ENCODE results near the gene PLEKHN1.
"Not testable (repeated sequence)": the region's sequence is repeated elsewhere in the genome, so short reads cannot be mapped to it uniquely, and the experiment has no call there.

The PLEKHN1 gene

DNA sequence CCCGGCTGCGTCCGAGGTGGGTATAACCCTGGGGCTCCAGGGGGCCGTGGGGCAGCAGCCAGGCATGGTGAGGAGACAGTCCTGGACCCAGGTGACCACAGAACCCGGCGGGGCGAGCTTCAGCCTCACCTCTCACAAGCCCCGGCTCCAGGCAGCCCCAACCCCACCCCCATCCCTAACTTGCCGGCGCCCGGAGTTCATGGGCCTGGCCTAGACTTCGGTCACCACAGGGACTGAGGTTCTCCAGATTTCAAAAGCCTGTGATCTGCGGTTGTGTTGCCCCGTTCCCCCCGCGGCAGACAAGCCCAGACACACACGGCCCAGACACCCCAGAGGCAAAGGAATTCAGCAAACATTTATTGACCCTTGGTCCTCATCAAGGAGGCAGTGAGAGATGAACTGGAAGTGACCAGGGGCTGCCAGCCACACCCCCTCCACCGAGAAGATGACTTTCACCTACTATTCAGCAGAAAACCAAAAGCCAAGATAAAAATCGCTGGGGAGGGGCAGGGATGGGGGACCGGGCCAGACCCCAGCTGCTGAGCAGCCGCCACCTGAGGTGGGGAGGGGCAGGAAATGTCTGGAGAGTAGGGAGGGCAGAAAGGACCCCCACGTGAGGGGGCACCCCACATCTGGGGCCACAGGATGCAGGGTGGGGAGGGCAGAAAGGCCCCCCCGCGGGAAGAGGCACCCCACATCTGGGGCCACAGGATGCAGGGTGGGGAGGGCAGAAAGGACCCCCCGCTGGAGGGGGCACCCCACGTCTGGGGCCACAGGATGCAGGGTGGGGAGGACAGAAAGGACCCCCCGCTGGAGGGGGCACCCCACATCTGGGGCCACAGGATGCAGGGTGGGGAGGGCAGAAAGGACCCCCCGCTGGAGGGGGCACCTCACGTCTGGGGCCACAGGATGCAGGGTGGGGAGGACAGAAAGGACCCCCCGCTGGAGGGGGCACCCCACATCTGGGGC, 29.7 kb downstream of the PLEKHN1 start:
- no peak for DNase-seq (ENCODE audit: low read depth in 2 of 2)

DNA sequence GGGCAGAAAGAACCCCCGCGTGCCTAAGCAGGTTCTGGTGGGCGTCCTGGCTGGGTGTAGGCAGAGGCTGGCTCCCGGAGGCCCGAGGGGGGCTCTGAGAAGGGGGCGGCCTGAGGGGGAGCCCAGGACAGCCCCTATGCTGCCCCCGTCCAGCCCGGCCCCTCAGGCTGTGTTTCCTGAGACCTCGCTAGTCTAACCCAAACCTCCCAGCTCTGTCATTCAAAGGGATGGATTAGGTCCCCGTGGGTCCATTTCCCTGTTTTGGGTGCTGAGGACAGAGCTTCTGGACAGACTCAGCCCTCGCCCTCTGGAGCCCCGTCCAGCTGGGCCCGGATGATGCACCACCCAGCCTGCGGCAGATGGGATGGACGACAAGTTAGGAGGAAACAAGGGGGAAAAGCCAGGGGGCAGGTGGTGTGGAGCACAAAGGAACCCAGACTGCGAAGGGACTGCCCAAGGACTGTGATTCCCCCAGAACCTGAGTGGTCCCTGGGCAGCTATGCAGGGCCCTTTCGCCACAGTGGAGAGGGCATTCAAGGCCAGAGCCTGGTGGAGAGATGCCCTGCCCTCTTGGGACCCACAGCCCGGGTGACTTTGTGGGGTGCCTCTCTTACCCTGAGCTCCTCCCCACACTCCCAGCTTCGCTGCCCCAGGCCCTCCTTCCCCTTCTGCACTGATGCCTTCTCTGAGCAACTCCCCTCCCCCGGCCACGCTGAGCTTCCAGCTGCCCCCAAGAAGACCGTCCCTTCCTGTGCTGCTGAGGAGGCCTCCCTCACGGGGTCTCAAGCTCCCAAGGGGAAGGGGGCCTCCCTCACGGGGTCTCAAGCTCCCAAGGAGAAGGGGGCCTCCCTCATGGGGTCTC, 30.8 kb downstream of the PLEKHN1 start:
- DNase-seq (ENCODE audit: low read depth in 2 of 2) = no peak

DNA sequence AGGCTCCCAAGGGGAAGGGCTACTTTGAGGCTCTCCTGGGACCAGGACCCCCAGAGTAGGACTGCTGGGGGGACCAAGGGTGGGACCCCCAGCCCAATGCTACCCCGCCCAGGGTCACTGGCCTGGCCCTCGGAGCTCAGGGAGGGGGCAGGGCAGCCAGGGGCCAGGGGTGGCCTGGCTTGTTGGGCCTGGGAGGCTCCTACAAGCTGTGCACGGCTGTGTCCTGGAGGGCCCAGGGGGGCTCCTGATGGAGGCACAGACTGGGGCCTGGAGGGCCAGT, 31.4 kb downstream of the PLEKHN1 start:
- DNase-seq (ENCODE audit: low read depth in 2 of 2) = no peak

DNA sequence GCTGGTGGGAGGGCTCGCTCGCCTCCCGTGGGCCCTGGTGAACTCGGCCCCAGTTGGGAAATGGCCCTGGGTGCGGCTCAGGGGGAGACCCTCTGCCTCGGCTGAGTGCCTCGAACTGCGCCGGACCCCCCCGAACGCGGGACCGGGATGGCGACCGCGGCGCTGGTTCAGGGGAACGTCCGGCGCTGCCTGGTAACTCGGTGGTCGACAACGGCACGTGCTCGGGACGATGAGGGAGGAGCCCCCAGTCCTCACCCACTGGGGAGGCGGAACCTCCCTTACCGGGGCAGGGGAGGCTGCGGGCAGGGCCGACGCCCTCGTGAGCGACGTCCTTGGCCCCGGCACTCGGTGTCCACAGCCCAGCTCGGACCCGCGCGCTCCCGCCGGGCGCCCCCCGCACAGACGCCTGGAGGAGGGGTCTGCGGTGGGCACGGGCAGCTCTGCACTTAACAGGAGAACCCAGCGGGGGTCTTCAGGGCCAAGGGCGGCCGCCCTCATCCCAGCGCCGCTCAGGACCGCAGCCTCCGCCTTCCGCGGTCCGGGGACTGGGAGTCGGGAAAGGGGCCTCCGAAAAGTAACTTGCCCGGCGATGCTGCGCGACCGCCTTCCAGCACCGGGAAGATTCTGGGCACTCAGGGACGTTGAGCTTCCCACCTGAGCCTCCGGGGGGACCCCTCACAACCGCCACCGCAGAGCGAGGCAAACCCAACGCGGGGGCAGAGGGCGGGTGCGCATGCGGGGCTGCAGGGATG, 31.9 kb downstream of the PLEKHN1 start:
- no peak for DNase-seq (ENCODE audit: low read depth in 2 of 2)

DNA sequence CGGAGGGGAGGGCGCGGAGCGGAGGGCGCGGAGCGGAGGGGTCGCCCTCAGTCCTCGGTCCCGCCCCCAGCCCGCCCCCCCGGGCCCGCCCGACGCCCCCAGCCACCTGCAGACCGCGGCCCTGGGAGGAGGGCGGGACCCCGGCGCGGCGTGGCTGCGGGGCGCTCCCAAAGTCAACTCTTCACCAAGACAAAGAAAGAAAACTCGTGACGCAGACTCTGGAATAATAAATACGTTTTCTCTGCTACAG, 32.4 kb downstream of the PLEKHN1 start:
- no peak for DNase-seq (ENCODE audit: low read depth in 2 of 2)

DNA sequence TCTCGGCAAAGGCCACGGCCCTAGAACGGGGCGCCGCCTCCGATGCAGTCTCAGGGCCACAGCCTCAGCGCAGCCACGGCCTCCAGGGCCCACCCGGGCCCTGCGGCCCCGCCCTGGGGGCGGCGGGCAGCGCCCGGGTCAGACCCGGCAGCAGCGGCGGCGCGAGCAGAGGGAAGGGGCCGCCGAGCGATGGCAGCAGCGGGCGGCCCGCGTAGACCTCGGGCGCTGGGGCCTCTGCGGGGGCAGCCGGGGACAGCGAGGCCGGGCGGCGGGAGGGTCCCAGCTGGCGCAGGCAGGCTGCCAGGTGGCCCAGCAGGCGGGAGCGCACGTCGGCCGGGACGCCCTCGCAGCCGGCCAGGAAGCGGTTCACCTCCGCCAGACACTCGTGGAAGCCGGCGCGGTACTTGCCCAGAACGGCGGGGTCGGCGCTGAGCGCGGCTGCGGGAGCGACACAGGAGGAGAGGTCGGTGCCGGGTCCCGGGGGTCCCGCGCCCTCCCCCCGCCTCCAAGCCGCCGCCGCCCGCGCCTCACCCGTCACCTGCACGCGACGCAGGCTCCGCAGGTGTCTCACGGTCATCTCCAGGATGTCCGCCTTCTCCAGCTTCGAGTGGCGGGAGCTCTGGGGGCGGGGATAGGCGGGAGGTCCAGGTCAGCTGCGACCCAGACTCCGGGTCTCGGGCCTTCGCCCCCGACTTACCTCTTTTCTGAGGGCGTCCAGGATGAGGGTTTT, 32.9 kb downstream of the PLEKHN1 start:
- no peak for DNase-seq (ENCODE audit: low read depth in 2 of 2)

DNA sequence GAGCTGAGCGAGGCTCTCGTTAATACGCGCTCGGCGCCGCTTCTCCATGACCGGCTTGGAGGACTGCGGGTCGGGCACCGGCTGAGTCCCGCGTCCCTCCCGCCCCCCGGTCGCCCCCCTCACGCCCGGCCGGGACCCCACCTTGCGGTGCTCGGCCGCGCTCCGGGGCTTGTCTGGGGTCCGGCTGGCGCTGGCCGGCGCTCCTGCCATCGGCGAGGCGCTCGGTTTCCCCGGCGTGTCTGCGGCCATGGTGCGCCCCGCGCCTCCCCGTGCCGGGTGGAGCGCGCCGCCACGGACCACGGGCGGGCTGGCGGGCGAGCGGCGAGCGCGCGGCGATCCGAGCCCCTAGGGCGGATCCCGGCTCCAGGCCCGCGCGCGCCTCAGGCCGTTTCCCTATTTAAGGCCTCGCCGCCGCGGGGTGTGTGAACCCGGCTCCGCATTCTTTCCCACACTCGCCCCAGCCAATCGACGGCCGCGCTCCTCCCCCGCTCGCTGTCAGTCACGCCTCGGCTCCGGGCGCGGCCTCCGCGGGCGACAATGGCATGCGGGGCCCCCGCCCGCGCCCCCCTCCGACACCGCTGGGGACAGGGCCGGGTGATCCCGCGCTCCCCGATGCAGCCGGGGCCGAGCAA, 33.6 kb downstream of the PLEKHN1 start, which contains the start of gene HES4:
Gene HES4 (minus strand): TSS at position 373 of the 632 bp plus-strand sequence. CDS start 124 bp downstream, at position 249.
- DNase-seq (ENCODE audit: low read depth in 2 of 2) = no peak

DNA sequence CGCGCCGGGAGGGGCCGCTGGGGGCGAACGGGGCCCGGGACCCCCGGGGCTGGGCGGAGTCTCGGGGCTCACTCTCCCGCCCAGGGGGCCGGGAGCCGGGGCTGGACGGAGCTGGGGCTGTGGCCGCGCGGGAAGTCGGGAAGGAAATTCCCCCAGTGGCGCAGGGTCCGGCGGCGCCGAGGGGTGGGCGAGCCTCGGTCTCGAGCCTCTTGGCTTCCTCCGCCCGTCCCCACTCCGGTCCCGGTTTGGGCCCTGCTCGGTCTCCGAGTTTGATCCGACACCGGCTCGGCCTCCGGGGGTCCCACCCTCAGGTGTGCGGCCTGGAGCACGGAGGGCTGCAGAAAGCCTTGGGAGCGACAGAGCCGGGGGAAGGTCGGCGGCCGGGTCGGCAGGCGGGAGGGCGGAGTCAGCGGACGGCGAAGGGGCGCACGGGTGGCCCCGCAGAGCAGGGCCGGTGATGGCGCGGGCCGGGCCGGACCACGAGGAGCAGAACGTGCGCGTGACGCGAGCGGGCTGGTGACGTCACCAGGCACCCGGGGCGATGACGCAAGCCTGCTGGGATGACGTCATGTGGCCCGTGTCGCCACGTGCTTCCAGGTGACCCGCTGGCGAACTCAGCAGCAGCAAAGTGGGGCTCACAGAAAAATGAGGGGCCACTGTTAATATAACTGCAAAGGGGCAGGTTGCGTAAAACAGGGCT, 34.2 kb downstream of the PLEKHN1 start:
- DNase-seq (ENCODE audit: low read depth in 2 of 2) = peak in 1 of 2 donors; percentile 48

DNA sequence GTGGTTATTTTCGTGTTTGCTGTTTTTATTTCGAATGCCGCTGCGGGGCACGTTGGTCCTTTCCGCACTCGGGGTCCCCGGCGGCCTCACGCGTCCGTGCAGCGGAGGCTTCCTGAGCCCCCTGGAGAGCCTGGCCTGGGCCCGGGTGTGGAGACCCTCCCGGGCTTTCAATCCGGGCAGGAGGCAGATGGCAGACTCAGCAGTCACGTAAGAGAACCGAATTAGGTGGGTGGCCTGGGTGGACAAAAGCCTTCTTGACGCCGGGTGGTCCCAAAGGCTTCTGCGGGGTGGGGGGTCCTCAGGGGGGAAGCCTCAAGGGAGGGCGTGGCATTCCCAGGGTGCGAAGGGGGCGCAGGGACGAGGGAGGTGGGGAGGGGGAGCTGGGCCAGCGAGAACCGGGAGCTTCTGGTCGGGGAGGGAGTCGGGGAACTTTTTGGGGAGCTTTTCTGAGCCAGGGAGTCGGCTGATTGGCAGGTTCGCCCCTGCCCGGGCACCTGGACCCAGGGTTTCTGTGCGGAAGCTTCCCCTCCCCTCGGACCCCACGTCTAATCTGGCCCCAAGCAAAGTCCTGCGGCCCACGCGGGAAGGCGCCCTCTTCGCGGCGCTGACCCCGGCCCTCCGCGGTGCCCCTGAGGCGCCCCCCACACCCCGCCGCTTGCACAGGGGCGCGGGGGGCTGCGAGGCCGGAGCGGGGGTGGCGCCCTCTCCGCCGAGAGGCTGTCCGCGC, 34.9 kb downstream of the PLEKHN1 start:
- DNase-seq (ENCODE audit: low read depth in 2 of 2) = no peak

DNA sequence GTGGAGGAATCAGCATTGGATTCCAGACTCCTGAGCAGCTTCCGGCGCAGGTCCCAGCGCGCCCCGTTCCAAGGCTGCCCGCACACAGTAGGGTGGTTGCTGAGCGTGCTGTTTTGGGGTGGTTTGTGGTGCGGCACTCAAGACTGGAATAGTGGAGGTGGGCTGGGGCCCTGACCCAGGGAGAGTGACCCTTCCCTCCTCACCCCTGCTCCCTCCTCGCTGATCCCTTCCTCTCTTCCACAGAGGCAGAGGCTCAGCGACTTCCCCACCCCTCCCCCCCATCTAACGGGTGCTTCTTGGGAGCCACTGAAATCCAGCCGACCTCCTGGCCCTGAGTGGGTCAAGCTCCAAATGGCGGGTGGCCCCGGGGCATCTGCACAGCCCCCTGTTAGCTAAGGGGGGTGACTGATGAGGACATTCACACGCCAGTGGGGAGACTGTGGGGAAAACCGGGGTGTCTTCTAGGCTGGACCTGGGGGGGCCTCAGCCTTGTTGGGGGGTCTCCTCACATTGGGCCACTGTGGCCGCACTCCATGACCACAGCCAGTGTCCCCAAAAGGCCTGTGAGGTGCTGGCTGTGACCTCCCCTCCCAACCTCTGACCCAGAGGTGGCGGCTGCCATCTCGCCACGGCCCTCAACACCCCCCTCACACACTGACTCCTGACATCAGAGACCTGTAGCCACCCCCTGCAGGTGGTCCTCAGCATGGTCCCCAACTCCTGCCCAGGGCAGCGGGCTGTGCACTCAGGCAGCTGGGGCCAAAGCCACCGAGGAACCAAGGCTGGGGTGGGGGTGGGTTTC, 37.5 kb downstream of the PLEKHN1 start:
- DNase-seq (ENCODE audit: low read depth in 2 of 2) = no peak

DNA sequence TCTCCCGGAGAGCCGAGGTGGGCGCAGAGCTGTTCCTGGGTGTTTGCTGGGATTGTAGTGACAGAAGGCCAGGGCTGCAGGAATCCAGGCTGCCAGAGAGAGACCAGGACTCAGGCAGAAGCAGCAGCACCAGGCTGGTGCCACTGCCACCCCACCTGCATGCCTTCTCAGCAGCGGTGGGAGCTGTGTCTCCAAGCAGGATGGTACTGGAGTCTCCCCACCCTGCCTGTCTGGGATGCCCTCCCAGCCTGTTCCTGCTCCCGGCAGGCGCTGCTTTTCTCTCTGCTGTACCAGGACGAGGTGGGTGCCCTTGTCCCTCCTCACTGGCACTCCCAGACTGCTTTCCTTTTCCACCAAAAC, 38.1 kb downstream of the PLEKHN1 start:
- DNase-seq (ENCODE audit: low read depth in 2 of 2) = no peak

DNA sequence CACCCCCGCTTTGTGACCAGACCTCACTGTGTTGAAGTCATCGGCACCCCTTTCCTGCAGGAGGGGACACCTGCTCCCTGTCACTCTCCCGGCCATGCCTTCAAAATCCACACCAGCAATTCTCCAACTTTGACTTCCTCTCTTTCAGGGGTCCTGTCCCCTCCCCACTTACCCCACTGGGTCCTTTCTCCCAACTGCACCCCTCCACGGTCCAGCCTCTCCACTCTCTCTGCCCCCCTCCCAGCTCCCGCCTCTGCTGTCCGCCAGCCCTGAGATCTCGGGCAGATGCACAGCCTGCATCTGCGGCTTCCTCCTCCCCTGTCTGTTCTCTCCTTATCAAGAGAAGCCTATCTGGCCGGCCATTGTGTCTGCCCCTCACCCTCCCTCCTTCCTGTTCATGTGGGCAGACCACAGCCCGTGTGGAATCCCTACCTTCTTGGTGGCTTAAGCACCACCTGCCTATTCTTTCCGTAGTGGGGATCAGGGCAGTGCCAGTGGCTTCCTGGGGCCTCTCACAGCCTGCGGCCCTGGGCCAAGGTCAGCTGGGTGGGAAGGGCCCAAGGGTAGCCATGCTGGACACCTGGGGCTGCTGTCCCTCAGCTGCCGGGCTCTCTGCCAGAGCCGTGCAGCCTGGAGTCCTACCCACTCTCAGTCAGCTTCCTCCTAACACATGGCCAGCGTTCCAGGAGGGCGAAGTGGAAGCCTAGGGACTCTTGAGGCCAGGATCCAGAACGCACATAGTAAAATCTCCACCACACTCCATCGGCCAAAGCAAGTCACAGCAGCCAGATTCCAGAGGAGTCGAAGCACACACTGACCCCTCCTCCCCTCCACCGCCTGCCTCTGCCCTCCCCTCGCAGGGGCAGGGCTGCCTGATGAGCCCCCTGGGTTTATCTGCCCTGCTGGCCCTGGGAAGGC, 38.8 kb downstream of the PLEKHN1 start:
- DNase-seq (ENCODE audit: low read depth in 2 of 2) = no peak

DNA sequence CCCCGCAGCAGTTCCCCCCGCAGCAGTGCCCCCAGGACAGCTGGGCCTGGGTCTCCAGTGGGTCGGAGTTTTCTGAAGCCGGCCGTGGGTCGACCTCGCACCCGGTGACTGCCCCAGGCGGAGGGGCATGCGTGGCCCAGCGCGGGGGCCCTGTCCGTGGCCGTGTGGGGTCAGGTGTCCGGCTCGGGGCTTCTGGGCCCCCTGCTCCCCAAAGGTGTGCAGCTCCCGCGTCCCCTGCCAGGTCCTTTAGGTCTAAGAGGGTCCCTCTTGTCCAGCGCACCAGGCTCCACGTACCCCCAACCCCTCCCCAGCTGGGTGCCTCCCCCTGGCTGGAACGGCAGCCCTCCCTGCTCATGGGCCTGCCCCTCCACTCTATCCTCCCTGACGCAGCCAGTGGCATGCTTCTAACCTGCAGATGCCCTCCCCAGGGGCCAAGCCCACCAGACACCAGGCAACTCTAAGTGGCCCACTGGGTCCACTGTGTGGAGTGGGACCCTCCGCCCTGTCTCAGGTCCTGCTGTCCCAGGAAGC, 39.6 kb downstream of the PLEKHN1 start:
- no peak for DNase-seq (ENCODE audit: low read depth in 2 of 2)

DNA sequence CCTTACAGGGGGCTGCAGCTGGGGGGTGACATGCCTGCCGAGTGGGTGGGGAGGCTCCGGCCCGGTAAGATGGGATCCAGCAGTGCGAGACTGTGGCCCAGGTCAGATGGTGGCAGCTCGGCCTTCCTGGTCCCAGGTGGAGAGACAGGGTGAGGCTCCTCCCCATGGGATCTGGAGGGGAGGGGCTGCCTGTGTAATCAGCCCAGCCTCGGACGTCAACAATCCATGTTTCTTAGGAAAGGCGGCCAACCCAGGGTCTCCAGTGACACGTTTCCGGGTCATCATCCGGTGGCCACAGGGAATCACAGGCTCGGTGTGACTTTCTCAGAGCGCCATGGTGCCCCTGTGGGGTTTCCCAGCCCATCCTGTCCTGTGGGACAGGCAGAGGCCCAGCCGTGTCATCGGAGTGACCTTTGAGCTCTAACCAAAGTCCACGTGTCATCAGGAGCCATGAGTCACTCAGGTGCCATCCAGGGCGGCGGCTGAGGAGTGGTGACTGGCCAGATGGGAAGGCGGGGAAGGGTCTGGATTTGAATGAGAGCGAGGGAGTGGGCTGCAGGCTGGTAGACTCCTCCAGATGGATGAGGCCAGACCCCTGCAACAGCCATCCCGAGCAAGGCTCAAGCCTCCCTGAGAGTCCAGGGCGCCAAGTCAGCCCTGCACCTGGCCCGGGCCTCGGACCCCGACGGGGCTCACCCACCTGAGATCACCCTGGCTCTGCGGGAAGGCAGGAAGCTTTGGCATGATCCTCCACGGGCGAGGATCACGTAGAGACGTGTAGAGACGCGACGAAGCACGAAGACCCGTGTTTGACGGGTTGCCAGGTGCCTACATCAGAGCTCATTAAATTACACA, 40.2 kb downstream of the PLEKHN1 start:
- DNase-seq (ENCODE audit: low read depth in 2 of 2) = no peak

DNA sequence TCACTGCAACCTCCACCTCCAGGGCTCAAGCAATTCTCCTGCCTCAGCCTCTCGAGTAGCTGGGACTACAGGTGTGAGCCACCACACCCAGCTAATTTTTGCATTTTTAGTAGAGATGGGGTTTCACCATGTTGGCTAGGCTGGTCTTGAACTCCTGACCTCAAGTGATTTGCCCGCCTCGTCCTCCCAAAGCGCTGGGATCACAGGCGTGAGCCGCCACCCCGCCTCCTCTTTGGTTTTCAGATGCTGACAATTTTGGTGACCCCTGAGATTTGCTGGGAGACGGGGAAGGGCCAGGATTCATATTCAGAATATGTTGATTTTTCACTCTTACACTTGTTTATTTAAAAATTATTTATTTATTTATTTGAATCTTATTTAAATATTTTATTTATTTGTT, 43.8 kb downstream of the PLEKHN1 start:
- DNase-seq (ENCODE audit: low read depth in 2 of 2) = not testable (repeated sequence)

DNA sequence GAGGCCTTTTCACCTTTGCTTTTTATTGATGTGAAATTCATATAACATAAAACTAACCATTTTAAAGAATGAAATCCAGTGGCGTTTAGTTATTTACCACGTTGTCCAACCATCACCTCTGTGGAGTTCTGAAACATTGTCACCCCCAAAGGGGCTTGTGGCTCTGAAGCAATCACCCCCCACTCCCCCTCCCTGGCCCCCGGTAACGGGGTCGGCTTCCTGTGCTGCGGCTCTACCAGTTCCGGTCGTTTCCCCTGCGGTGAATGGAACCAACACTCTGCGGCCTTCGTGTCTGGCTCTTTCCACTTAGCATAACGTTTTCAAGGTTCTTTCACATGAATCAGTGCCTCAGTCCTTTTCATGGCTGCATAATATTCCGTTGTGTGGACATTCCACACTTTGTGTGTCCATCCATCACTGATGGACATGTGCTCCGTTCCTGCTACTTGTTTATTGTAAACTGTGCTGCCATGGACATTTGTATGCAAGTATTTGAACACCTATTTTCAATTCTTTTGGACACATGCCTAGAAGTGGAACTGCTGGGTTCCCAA, 45.2 kb downstream of the PLEKHN1 start:
- no peak for DNase-seq (ENCODE audit: low read depth in 2 of 2)

DNA sequence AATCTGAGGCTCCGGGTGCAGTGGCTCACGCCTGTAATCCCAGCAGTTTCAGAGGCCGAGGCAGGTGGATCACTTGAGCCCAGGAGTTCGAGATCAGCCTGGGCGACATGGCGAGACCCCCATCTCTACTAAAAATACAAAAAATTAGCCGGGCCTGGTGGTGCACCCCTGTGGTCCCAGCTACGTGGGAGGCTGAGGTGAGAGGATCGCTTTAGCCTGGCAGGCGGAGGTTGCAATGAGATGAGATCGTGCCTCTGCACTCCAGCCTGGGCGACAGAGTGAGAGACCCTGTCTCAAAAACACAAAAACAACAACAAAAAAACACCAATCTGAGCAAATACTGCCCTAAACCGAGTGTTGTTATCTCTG, 46.4 kb downstream of the PLEKHN1 start:
- DNase-seq (ENCODE audit: low read depth in 2 of 2) = not testable (repeated sequence)
